Measurements from ENCODE around the gene MMD. TPM values are rescaled to one million over a fixed set of nuclear protein-coding genes. Genes with fewer than 3 reads are reported as not detected.

The MMD gene
- total and polyA plus RNA-seq, 8 donors = 1.1 to 7.0 (median 4.1) TPM

DNA sequence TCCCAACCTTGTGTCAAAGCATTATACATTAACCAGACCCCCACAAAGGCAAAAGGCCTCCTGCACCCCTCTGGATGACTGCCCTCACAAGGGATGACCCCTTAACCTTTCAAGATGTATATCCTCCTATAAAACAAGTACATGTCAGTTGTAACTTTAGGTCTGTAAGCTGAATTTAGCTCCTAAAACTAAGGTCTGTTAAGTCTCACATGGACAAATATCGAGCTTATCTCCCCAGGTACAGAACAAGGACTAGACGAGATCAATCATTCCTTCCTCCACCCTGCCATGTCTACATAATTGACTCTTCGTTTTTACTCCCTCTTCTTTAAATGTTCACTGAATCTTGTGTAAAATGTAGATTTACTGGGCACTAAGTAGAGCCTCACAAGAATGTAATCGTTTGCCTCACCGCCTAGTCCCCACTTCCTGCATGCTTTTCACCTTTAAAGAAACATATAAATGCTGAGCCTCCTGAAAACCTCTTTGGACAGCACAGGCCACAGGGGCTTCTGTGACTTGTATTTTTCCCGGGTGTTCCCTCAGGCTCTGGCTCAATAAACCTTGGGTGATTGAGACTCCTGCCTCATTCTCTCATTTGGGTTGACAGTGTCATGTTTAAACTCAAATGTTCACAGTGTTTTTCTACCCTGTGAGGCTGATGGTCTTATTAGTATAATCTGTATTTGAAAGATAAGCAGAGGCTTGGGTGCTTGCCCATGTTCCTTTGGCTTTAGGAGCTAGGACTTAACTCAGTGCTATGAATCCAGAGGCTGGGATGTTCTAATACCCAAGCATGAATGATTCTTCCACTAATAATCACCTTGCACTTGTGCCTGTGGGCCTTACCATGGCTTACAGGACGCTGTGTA lies 37.6 kb downstream of the MMD start:
- no peak overlapping the region for H3K4me3 ChIP-seq
- no peaks in the 10 kb centered on the region for H3K27me3 ChIP-seq
- TF ChIP-seq, protein P1, sequence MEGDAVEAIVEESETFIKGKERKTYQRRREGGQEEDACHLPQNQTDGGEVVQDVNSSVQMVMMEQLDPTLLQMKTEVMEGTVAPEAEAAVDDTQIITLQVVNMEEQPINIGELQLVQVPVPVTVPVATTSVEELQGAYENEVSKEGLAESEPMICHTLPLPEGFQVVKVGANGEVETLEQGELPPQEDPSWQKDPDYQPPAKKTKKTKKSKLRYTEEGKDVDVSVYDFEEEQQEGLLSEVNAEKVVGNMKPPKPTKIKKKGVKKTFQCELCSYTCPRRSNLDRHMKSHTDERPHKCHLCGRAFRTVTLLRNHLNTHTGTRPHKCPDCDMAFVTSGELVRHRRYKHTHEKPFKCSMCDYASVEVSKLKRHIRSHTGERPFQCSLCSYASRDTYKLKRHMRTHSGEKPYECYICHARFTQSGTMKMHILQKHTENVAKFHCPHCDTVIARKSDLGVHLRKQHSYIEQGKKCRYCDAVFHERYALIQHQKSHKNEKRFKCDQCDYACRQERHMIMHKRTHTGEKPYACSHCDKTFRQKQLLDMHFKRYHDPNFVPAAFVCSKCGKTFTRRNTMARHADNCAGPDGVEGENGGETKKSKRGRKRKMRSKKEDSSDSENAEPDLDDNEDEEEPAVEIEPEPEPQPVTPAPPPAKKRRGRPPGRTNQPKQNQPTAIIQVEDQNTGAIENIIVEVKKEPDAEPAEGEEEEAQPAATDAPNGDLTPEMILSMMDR (IDR thresholded peaks at IDR 0.05) = no peak
- 60 to 64% methylated on average over 7 of the region's 7 CpGs for WGBS, 2 donors
- DNase-seq (no peak), ATAC-seq (no peak), FAIRE-seq (no peak)
- no peaks in the 10 kb centered on the region for H3K9me3 ChIP-seq
- no peaks in the 10 kb centered on the region for H3K4me1 ChIP-seq
- H3K27ac ChIP-seq = no peak overlapping the region
- H3K36me3 ChIP-seq = no peaks in the 10 kb centered on the region
- intact Hi-C loops (cut with DNase I) = no loop called here

DNA sequence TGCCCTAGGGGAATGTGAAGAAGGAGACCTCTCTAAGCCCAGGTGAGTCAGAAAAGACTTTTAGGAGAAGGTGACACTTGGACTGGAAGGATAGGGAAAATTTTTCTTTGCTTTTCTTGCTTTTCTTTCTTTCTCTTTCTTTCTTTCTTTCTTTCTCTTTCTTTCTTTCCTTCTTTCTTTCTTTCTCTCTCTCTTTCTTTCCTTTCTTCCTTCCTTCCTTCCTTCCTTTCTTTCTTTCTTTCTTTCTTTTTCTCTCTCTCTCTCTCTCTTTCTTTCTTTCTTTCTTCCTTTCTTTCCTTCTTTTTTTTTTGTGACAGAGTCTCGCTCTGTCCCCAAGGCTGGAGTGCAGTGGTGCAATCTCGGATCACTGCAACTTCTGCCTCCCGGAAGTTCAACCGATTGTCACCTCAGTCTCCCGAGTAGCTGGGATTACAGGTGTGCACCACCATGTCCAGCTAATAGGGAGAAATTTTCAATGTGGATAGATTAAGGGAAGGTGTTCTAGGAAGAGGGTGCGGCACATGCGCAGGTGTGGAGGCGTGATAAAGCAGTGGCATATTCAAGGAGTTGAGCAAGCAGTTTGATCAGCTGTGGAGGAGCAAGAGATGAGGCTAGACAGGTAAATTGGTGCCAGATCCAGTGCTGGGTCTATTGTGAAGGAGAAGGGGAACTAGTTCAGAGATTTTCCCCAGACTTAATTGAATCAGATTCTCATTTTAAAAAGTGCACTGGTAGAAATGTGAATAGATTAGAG lies 40.4 kb downstream of the MMD start:
- DNase-seq (no peak), ATAC-seq (no peak), FAIRE-seq (no peak)
- no peaks in the 10 kb centered on the region for H3K4me1 ChIP-seq
- no peak overlapping the region for H3K4me3 ChIP-seq
- WGBS, 2 donors = 86 to 93% methylated on average over 8 of the region's 8 CpGs
- no peak overlapping the region for H3K27ac ChIP-seq
- H3K36me3 ChIP-seq = no peaks in the 10 kb centered on the region
- intact Hi-C loops (cut with DNase I) = no loop called here
- H3K9me3 ChIP-seq = no peaks in the 10 kb centered on the region
- TF ChIP-seq, protein P1 (IDR thresholded peaks at IDR 0.05) = no peak
- H3K27me3 ChIP-seq = no peaks in the 10 kb centered on the region

DNA sequence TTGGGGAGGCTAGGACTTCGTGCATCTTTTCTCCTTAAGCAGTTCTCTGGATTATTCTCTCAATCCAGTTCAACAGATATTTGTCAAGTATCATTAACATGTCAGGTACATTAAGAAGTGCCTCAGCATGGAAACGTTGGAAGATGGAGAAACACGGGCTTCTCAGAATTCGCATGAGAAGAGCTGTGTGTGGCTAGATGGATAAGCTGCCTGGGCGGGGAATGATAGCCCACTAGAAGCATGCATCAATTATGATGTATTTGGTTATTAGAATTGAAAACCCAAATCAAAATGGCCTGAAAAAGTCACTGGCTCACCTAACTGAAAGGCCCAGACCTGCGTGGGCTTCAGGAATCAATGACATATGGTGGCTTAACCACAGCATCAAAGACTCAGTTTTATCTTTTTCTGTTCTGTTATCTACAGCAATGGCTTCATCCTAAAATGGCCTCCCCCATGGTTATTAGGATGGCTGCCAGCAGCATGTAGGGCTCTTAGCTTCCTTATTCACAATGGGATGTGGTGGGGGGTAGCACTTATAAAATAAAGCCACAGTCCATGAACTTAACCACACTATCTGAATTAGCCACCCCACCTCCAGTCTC lies 43.9 kb downstream of the MMD start:
- TF ChIP-seq, protein P1 (IDR thresholded peaks at IDR 0.05) = no peak
- Histone ChIP-seq H3K9me3 (no peaks in the 10 kb centered on the region), H3K4me3 (no peak overlapping the region), H3K27ac (no peak overlapping the region), H3K4me1 (no peaks in the 10 kb centered on the region), H3K36me3 (no peaks in the 10 kb centered on the region), H3K27me3 (no peaks in the 10 kb centered on the region)
- intact Hi-C loops (cut with DNase I) = no loop called here
- no peak for FAIRE-seq
- no peak for DNase-seq
- no peak for ATAC-seq
- WGBS, 2 donors = 72 to 77% methylated on average over 6 of the region's 6 CpGs

DNA sequence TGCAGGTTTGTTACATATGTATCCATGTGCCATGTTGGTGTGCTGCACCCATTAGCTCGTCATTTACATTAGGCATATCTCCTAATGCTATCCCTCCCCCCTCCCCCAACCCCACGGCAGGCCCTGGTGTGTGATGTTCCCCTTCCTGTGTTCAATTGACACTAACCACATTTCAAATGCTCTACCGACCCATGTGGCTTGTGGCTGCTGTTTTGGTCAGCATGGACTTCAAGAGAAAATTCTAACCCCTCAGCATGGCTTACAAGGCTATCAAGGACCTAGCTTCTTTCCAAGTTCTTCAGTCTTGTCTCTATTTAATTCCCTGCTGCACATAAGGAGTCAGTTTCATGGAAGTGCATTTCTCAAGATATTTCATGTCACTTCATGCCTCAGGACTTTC lies 52.9 kb downstream of the MMD start:
- intact Hi-C loops (cut with DNase I) = no loop called here
- WGBS, 2 donors = 49 to 65% methylated on average over 3 of the region's 3 CpGs
- H3K4me1 ChIP-seq = no peaks in the 10 kb centered on the region
- TF ChIP-seq, protein P1 (IDR thresholded peaks at IDR 0.05) = no peak
- H3K9me3 ChIP-seq = no peaks in the 10 kb centered on the region
- FAIRE-seq (no peak), DNase-seq (no peak), ATAC-seq (no peak)
- H3K27me3 ChIP-seq = no peaks in the 10 kb centered on the region
- H3K27ac ChIP-seq = no peak overlapping the region
- no peaks in the 10 kb centered on the region for H3K36me3 ChIP-seq
- H3K4me3 ChIP-seq = no peak overlapping the region

Data from pancreas (tissue), 10 donors.